Measurements from ENCODE around the gene TAL1.
"Not testable (repeated sequence)": the region's sequence is repeated elsewhere in the genome, so short reads cannot be mapped to it uniquely, and the experiment has no call there.

Gene TAL1

DNA sequence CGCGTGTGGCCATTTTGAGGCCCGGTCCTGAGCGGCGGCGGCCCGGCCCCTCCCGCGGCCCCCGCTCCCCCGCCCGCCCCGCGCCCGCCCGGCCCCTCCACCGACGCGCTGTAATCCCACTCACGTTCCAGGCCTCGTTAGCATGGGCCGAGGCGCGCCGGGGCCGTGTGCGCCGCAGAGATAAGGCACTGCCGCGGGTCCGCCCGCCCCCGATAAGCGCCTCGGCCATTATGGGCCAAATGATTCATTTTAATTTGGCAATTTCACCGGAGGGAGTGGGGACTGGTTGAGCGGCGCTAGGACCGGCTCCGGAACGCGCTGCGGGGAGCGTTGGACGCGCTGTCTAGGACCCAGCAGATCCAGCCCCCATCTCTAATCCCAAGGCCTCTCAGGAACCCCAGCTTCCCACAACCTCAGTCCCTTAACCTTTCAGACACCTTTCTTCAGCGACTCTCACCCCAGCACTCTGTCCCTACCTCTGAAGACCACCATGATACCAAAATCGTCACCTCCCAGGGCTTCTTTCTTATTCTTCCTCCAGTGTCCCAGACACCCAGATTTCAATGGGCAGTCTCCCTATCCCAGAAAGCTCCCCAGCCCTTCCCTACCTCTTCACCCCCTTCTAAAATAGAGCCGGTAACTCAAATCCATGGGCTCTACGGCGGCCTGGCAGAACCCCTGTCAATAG, at the start of gene TAL1:
Gene TAL1 (minus strand): TSS at position 39 of the 688 bp plus-strand sequence. CDS start 6,337 bp downstream, outside the sequence.
- no peak for DNase-seq

DNA sequence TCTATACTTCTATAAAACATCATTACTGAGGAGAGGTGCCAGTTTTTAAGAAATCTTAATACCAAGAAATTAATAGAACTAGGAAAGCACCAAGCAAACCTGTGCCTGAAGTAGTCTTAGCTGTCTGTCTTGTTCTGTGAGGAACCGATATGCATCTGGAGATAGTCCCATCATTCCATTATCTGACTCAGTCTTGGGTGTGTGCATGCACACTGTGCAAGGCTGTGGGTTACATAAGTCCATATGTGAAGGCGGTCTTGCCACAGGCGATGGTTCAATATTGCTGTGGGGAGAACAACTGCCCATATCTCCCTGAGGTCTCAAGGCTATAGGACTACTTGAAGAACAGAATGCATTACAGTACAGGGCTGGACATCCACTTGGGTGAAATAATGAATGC, 48.1 kb upstream of the TAL1 start:
- DNase-seq, result no peak

DNA sequence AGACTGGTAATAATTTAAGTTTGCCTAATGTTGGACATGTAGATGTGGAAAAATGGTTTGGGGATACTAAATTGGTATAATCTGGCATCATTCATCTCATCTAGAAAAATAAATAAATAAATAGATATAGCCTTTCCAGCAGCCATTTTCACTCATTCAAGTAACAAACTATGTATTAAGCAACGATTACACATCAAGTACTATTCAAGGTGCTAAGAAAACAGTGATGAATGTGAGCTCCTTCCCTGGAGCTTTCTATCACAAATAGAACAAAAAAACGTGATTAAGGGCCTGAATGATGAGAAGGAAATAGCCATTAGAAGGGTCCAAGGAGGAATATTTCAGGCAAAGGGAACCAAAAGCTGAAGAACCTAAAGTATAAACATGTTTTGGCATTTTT, 44.8 kb upstream of the TAL1 start:
- no peak for DNase-seq

DNA sequence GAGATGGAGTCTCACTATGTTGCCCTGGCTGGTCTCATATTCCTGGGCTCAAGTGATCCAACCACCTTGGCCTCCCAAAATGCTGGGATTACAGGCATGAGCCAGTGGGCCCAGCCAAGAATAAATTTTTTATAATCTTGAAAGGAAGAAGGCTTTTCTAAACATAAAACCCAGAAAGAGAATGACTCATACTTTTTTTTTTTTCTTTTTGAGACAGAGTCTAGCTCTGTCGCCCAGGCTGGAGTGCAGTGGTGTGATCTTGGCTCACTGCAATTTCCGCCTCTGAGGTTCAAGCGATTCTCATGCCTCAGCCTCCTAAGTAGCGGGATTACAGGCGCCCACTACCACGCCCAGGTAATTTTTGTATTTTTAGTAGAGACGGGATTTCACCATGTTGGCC, 43.8 kb upstream of the TAL1 start:
- DNase-seq, result not testable (repeated sequence)

- DNase-seq, result not testable (repeated sequence)
Observed at GRCh38 chr1:47265529-47265928, 33.5 kb upstream of the TAL1 start.

- DNase-seq, result peak; percentile 58 to 68
Observed at GRCh38 chr1:47262787-47263413, 30.9 kb upstream of the TAL1 start.

DNA sequence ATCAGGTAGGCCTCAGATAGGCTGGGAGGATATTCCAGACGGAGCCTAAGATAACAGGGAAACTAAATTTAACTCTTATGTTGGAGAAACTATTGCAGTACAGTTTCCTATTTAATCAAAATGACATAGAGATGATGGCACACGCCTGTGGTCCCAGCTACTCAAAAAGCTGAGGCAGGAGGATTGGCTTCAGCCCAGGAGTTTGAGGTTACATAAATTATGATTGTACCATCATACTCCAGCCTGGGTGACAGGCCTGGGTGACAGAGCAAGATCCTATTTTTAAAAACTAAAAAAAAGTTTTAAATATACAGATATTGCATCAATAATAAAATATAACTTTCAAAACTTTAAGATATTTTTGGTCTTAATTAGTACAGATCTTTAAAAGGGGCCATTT, 25.2 kb upstream of the TAL1 start:
- DNase-seq, result no peak

DNA sequence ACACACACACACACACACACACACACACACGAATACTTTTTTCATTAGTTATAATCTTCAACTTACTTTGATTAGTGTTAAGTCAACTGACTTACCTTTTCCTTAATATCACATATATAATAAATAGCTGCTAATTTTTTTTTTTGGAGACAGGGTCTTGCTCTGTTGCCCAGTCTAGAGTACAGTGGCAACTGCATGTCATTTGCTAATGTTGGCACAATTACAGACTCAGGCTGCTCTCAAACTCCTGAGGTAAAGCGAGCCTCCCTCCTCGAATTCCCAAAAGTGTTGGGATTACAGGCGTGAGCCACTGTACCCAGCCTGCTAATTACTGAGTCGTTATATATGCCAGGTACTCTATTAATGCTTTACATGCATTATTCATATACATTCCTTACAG, 20.8 kb upstream of the TAL1 start:
- no peak for DNase-seq

DNA sequence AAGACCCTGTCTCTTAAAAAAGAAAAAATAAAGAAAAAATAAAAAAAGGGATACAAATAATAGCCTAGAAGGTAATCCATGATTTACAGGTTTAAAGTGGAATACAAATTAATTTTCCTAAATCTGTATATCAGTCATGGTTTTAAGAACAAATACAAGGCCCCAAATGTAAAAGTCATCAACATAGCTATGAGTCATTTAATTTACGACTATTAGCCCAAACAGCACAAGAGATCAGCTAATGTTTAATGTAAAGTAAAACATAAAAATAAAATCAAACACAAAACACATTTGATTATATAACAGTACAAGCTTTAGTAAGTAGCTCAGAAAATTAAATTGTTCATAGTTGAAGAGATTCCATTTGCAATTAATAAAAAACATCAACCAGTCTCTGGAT, 20.3 kb upstream of the TAL1 start:
- no peak for DNase-seq

DNA sequence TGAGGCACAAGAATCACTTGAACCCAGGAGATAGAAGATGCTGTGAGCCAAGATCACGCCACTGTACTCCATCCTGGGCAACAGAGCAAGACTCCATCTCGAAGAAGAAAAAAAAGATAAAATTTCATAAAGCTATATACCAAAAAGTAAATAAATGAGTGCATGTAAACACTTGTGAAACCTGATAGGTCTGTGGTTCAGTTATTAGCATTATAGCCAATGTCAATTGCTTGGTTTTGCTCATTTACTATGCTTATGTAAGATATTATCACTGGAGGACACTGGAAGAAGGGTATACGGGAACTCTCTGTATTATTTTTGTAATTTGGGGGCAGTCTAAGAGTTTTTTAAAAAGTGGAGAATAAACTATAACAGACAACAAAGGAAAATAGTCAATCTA, 17.7 kb upstream of the TAL1 start:
- DNase-seq, result no peak

DNA sequence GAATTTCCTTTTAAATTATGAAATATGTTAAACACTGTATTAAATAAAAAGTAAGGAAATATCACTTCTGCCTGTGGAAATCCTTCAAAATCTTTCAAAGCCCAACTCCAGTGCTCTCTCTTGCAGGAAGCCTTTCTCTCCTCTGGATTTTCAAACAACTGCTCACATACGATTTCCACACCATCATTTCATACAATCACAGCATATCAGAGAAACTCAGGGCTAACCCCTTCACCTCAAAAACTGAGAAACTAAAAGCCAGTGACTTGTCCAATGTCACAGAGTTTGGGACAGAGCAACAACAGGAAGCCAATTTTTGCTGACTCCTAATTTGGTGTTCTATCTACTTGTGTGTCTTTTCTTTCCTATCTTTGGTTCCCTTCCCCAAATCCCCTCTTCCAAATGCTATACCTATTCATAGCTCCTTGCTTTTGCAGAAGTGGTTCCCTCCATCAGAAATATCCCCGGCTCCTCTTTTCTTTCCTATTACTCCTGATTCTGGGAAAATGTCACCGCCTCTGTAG, 12.4 kb upstream of the TAL1 start:
- DNase-seq, result no peak

GRCh38 chr1:47243910-47244309, 11.9 kb upstream of the TAL1 start:
- DNase-seq, result no peak

DNA sequence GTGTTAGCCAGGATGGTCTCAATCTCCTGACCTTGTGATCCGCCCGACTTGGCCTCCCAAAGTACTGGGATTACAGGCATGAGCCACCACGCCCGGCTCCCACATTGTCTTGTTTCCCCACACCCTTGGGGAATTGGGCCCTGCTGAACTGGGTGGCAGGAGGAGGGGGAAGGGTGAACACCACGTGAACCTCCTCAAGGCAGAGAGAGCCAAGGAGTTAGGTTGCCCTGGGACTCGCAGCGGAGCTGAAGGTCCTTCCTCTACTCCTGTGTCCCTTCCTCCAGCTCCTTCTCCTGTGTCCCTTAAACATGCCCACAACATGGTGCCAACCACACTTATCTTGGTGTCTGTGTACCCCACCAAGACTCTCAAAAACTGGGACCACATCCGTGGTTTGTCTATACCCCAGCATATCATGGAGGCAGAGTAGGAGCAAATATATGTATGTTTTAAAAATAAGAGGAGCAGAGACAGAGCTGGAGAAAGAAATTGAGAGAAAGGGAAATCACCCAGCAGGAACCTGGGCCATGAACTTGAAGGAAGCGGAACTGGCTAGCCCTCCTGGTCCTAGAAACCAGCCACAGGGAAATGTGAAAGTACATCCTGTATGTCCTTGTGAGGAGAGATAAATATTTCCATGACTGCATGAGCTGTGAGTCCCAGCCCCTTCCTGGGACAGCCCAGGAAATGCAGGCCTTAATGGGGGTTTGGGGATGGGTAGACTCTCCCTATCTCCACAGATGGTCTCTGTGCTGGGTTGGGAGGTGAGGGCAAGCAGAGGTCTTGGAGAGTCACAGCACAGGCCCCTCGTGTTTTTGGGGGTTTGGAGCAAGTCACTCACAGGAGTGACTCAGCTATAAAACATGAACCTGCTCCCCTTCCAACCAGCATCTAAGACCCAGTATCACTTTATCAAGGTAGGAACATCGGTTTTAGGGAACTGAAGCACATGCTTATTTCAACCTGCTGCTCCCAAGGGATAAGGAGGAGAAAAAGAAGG, 9.4 kb upstream of the TAL1 start:
- no peak for DNase-seq

- DNase-seq, result no peak
Observed at GRCh38 chr1:47238935-47239592, 7.0 kb upstream of the TAL1 start.

- DNase-seq, result no peak
Observed at GRCh38 chr1:47235806-47236205, 3.8 kb upstream of the TAL1 start.

DNA sequence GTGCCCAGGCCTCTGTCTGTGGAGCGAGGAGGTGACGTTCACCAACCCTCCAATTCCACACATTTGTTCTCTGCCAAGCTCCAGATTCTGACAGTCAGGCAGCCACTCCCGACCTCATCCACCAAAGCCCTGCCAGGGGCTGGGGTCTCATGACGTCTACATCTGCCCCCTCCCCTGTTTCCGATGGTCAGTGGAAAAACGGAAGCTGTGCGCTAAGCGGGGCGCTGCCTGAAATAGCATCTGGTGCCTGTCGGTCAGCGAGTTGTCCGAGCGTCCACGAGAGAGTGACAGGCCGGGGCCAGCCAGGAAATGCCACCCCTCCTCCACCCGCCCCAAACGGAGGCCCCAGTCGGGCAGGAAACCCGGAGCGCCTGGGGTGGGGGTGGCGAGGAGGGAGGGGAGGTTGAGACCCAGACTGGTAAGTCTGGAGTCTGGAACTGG, 3.2 kb upstream of the TAL1 start:
- no peak for DNase-seq

- DNase-seq, result no peak
Observed at GRCh38 chr1:47233186-47233585, 1.2 kb upstream of the TAL1 start.

DNA sequence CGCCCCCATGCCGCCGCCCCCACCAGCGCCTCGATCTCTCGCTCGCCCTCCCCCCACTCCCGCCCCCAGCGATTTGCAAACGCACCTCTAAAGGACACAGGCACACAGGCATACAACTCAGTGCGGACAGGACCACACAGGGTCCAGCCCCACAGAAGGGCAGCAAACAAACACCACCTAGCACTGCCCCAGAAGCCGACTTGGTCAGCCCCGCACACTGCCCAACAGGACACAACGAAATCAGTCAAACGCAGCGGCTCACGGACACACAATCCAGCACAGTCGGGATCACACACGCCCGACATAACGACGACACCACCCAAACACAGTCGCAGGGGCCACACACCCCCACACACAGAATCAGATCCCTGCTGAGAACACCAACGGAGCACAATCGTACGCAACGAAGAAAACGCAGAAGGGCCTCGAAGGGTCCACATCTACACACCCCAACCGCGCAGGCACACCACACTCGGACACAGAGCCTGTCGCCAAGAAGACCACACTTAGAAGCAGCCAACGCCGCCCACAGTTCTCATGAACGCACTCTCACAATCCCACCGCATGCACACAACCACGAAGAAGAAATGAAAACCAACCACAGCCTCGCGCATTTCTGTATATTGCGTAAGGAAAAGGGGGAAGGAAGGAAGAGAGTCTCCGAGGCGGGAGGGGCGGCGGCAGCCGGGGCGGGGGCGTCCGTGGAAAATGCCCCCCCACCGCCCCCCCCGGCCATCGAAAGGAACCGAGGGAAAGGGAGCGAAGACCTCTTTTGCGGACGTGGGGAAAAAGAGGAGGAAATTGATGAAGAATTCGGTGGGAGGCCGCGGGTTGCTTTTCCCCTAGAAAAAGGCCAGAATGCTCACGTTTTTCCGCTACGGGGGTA, 481 bp downstream of the TAL1 start:
- peak; percentile 42 to 51 for DNase-seq

DNA sequence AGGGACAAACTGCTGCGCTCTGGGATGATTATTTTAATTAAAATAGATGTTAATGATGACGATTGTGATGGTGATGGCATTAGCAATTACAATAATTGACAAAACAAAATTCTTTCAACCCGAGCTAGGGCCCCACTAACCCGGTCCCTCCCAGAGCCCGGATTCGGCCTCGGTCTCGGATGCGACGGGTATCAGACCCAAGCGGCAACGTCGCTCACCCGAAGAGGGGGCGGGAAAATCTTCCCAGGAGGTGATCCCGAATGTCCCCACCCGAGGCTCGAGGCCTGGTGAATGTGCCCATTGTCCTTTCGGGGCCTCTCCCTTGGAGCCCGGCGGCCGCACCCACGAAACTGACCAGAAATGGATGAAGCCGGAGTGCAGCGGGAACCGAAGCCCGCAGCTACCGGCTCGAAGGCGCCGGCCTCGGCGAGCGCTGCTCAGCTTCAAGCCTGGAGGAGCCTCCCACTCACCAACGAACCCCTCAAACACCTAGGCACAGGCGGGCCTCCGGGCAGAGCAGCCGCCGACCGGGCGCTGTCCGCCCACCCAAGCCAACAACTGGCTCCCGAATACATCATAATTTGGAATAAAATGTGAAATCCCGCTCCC, 1.2 kb downstream of the TAL1 start:
- no peak for DNase-seq

DNA sequence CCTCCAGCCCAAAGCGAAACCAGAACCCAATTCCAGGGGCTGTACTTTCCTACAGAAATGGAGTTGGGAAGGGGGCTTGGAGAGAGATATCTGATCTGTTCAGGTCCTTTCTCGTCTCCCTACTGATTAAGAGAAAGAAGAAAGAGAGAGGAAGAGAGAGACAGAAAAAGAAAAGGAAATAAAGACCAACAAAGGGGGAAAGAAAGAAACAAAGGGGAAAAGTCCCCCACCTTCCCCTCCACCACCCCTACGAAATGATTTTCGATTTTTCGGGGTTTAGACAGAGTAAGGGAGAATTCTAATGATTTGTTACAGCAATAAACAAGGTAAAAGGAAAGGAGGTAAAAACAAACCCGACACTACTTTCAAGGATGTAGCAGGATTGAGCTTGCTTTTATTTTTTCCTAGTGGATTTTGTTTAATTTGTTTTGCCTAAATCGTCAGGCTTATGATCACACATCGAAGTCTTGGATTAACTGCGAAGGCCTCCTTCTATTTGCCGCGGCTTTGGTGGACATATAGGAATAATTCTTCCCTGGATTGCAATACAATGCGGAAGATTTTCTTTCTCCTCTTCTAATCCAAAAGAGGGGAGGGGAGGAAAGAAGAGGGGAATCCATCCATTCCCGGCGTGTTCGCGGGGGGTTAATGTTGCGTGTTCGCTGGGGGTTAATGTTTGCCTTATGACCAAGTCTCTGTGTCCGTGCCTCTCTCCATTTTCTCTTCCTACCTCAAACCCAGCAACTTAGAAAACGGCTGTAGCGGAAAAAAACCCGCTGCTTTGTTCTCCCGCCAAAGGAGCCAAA, 1.9 kb downstream of the TAL1 start:
- no peak for DNase-seq

Measured in Kasumi-1 (cell line).